CD8-positive, alpha-beta memory T cell (primary cell): ENCODE results near the gene CASP12. TPM values are rescaled to one million over a fixed set of nuclear protein-coding genes. Genes with fewer than 3 reads are reported as not detected.

Experiments used
- CTCF ChIA-PET: fragments of 350-600 bp; sonication (Branson Sonifier 250); formaldehyde crosslinking; loops from one replicate; lab custom pipeline; 2021; ENCODE audit warnings: antibody characterized with exemption; lab: Charles Lee
- POLR2A ChIA-PET: fragments of 350-600 bp; sonication (Branson Sonifier 250); formaldehyde crosslinking; loops from one replicate; lab custom pipeline; 2021; ENCODE audit warnings: antibody characterized with exemption; lab: Charles Lee
- DNase-seq, 5 donors: peaks; one replicate each; pipeline versions ENCODE4 v3.0.0 to v3.0.0-alpha.2; 2020 to 2022; ENCODE audit warnings: mixed read lengths in 1 of 5
- H3K27ac ChIP-seq: one replicate; pipeline ENCODE4 v1.7.0; 2013; ENCODE audit warnings: low read depth, mild to moderate bottlenecking, low read length, moderate library complexity
- H3K27me3 ChIP-seq: 2 replicates; pipeline ENCODE4 v1.7.0; 2013; ENCODE audit warnings: low read length, mild to moderate bottlenecking; ENCODE audit not compliant: insufficient read depth, poor library complexity, severe bottlenecking
- H3K36me3 ChIP-seq: 2 replicates; pipeline ENCODE4 v1.7.0; 2013; ENCODE audit warnings: mild to moderate bottlenecking, low read length, moderate library complexity; ENCODE audit not compliant: insufficient read depth
- H3K4me1 ChIP-seq: 2 replicates; pipeline ENCODE4 v1.7.0; 2013; ENCODE audit warnings: mild to moderate bottlenecking, low read length, moderate library complexity; ENCODE audit not compliant: insufficient read depth
- H3K4me3 ChIP-seq: 2 replicates; pipeline ENCODE4 v1.7.0; 2013; ENCODE audit warnings: mild to moderate bottlenecking, low read length
- H3K9me3 ChIP-seq: 2 replicates; pipeline ENCODE4 v1.7.0; 2013; ENCODE audit warnings: mild to moderate bottlenecking, low read length
- H3K27ac Mint-ChIP-seq, 8 donors: one replicate each; pipeline ENCODE4 v1.8.0; 2020 to 2021; ENCODE audit warnings: mixed read lengths in 8 of 8, mild to moderate bottlenecking in 6 of 8, inconsistent platforms in 3 of 8, moderate library complexity in 3 of 8
- H3K27me3 Mint-ChIP-seq, 2 donors: one replicate each; pipeline ENCODE4 v1.8.0; 2020 to 2021; ENCODE audit warnings: mixed read lengths in 2 of 2, mild to moderate bottlenecking in 1 of 2, moderate library complexity in 1 of 2
- H3K36me3 Mint-ChIP-seq, 3 donors: one replicate each; pipeline ENCODE4 v1.8.0; 2020 to 2021; ENCODE audit warnings: mixed read lengths in 3 of 3, inconsistent platforms in 1 of 3, mild to moderate bottlenecking in 1 of 3
- H3K4me1 Mint-ChIP-seq, 3 donors: one replicate each; pipeline ENCODE4 v1.8.0; 2020 to 2021; ENCODE audit warnings: mixed read lengths in 3 of 3, inconsistent platforms in 1 of 3, mild to moderate bottlenecking in 1 of 3
- H3K4me3 Mint-ChIP-seq, 7 donors: one replicate each; pipeline ENCODE4 v1.8.0; 2020 to 2021; ENCODE audit warnings: mixed read lengths in 7 of 7, mild to moderate bottlenecking in 6 of 7, moderate library complexity in 4 of 7, inconsistent platforms in 2 of 7
- H3K9me3 Mint-ChIP-seq, 5 donors: one replicate each; pipeline ENCODE4 v1.8.0; 2020 to 2022; ENCODE audit warnings: mixed read lengths in 5 of 5, mild to moderate bottlenecking in 3 of 5, moderate library complexity in 2 of 5, inconsistent platforms in 1 of 5
- polyA plus RNA-seq: library from polyadenylated mRNA; unstranded; fragments of 300-500 nt; fragmentation: Illumina TruSeq; gene quantifications from one replicate; pipeline ENCODE4 v1.2.3, GENCODE V29; 2021
- total RNA-seq, 2 experiments: library from RNA; stranded (reverse); gene quantifications; one replicate each; pipeline ENCODE4 v1.2.3, GENCODE V29; 2021

Gene CASP12
- total and polyA plus RNA-seq, 3 experiments from 2014 or later, result not detected

- Mint-ChIP-seq H3K9me3 (peaks cover 0 to 3% (median 0%) of the 10 kb centered on the region in 5 donors), H3K4me1 (peaks cover 10 to 22% (median 18%) of the 10 kb centered on the region in 3 donors), H3K4me3 (no peak overlapping the region), H3K36me3 (peaks cover 0 to 23% (median 5%) of the 10 kb centered on the region in 3 donors), H3K27ac (no peak overlapping the region), H3K27me3 (peaks cover 0 to 2% of the 10 kb centered on the region in 2 donors)
- peaks cover 2% of the 10 kb centered on the region for H3K4me1 ChIP-seq
- no peak overlapping the region for H3K27ac ChIP-seq
- POLR2A ChIA-PET, result no interaction called here
- H3K27me3 ChIP-seq, result no peaks in the 10 kb centered on the region
- DNase-seq, result no peak
- CTCF ChIA-PET, result no interaction called here
- no peak overlapping the region for H3K4me3 ChIP-seq
- H3K36me3 ChIP-seq, result no peaks in the 10 kb centered on the region
- no peaks in the 10 kb centered on the region for H3K9me3 ChIP-seq
Observed at GRCh38 chr11:104883342-104883741, 14.9 kb downstream of the CASP12 start.

- H3K4me3 ChIP-seq, result no peak overlapping the region
- H3K27me3 ChIP-seq, result no peaks in the 10 kb centered on the region
- Mint-ChIP-seq H3K9me3 (peaks cover 0 to 3% (median 0%) of the 10 kb centered on the region in 5 donors), H3K4me1 (peaks cover 30 to 43% (median 39%) of the 10 kb centered on the region in 3 donors), H3K27ac (peak overlapping the region in 1 of 8 donors; percentile 71), H3K36me3 (peaks cover 0 to 19% (median 2%) of the 10 kb centered on the region in 3 donors), H3K27me3 (no peaks in the 10 kb centered on the region), H3K4me3 (no peak overlapping the region)
- POLR2A ChIA-PET, result no interaction called here
- peaks cover 20% of the 10 kb centered on the region for H3K4me1 ChIP-seq
- no peak for DNase-seq
- CTCF ChIA-PET, result no interaction called here
- H3K27ac ChIP-seq, result no peak overlapping the region
- H3K36me3 ChIP-seq, result no peaks in the 10 kb centered on the region
- H3K9me3 ChIP-seq, result no peaks in the 10 kb centered on the region
Observed at GRCh38 chr11:104881117-104881794, 17.0 kb downstream of the CASP12 start.

- Mint-ChIP-seq H3K27ac (peak overlapping the region in 1 of 8 donors; percentile 3), H3K27me3 (no peaks in the 10 kb centered on the region), H3K9me3 (peaks cover 0 to 3% (median 0%) of the 10 kb centered on the region in 5 donors), H3K4me1 (peaks cover 41 to 54% (median 49%) of the 10 kb centered on the region in 3 donors), H3K36me3 (peaks cover 0 to 16% (median 2%) of the 10 kb centered on the region in 3 donors), H3K4me3 (no peak overlapping the region)
- Histone ChIP-seq H3K9me3 (no peaks in the 10 kb centered on the region), H3K27ac (no peak overlapping the region), H3K4me1 (peaks cover 32% of the 10 kb centered on the region), H3K27me3 (no peaks in the 10 kb centered on the region), H3K36me3 (no peaks in the 10 kb centered on the region), H3K4me3 (no peak overlapping the region)
- no peak for DNase-seq
- CTCF ChIA-PET, result interaction anchor here (0.7 kb wide), 1 partner anchor 10 kb away, joined by 3 read pairs; no protein-coding TSS in a partner anchor
- POLR2A ChIA-PET, result no interaction called here
Observed at GRCh38 chr11:104879514-104880190, 18.6 kb downstream of the CASP12 start.

GRCh38 chr11:104876861-104877431 lies 21.3 kb downstream of the CASP12 start:
- POLR2A ChIA-PET, result interaction anchor here (0.8 kb wide), 1 partner anchor 92 kb away, joined by 3 read pairs; the partner anchor contains the start of gene CASP4
- H3K36me3 ChIP-seq, result no peaks in the 10 kb centered on the region
- H3K4me3 ChIP-seq, result peak overlapping the region; percentile 30
- Mint-ChIP-seq H3K9me3 (no peaks in the 10 kb centered on the region), H3K27me3 (no peaks in the 10 kb centered on the region), H3K36me3 (peaks cover 0 to 16% (median 2%) of the 10 kb centered on the region in 3 donors), H3K27ac (peak overlapping the region; percentile 58 to 94 (median 87)), H3K4me3 (peak overlapping the region; percentile 67 to 82 (median 72)), H3K4me1 (peaks cover 39 to 50% (median 45%) of the 10 kb centered on the region in 3 donors)
- no peaks in the 10 kb centered on the region for H3K9me3 ChIP-seq
- peaks cover 32% of the 10 kb centered on the region for H3K4me1 ChIP-seq
- H3K27me3 ChIP-seq, result no peaks in the 10 kb centered on the region
- CTCF ChIA-PET, result no interaction called here
- peak in 2 of 5 donors; percentile 8 to 25 for DNase-seq
- H3K27ac ChIP-seq, result peak overlapping the region; percentile 10

GRCh38 chr11:104876324-104876723 lies 21.9 kb downstream of the CASP12 start:
- H3K4me3 Mint-ChIP-seq, result peak overlapping the region; percentile 67 to 82 (median 72)
- H3K27ac Mint-ChIP-seq, result peak overlapping the region; percentile 58 to 94 (median 87)
- H3K4me3 ChIP-seq, result peak overlapping the region; percentile 12
- no peaks in the 10 kb centered on the region for H3K9me3 Mint-ChIP-seq
- H3K36me3 ChIP-seq, result no peaks in the 10 kb centered on the region
- no peaks in the 10 kb centered on the region for H3K9me3 ChIP-seq
- H3K4me1 ChIP-seq, result peaks cover 32% of the 10 kb centered on the region
- no peak overlapping the region for H3K27ac ChIP-seq
- no peak for DNase-seq
- peaks cover 39 to 50% (median 45%) of the 10 kb centered on the region in 3 donors for H3K4me1 Mint-ChIP-seq
- peaks cover 0 to 16% (median 2%) of the 10 kb centered on the region in 3 donors for H3K36me3 Mint-ChIP-seq
- ChIA-PET CTCF (interaction anchor here (0.9 kb wide), 1 partner anchor 17 kb away, joined by 3 read pairs; no protein-coding TSS in a partner anchor), POLR2A (interaction anchor here (0.8 kb wide), 1 partner anchor 92 kb away, joined by 3 read pairs; the partner anchor contains the start of gene CASP4)
- H3K27me3 Mint-ChIP-seq, result no peaks in the 10 kb centered on the region
- H3K27me3 ChIP-seq, result no peaks in the 10 kb centered on the region

GRCh38 chr11:104873252-104873651 lies 25.0 kb downstream of the CASP12 start:
- DNase-seq, result peak in 1 of 5 donors; percentile 40
- Mint-ChIP-seq H3K4me3 (no peak overlapping the region), H3K27me3 (no peaks in the 10 kb centered on the region), H3K9me3 (no peaks in the 10 kb centered on the region), H3K36me3 (no peaks in the 10 kb centered on the region), H3K4me1 (peaks cover 32 to 38% (median 36%) of the 10 kb centered on the region in 3 donors), H3K27ac (no peak overlapping the region)
- H3K4me3 ChIP-seq, result no peak overlapping the region
- ChIA-PET CTCF (interaction anchor here (1.2 kb wide), 1 partner anchor 22 kb away, joined by 3 read pairs; no protein-coding TSS in a partner anchor), POLR2A (no interaction called here)
- H3K9me3 ChIP-seq, result no peaks in the 10 kb centered on the region
- H3K36me3 ChIP-seq, result no peaks in the 10 kb centered on the region
- no peaks in the 10 kb centered on the region for H3K27me3 ChIP-seq
- H3K4me1 ChIP-seq, result peaks cover 29% of the 10 kb centered on the region
- H3K27ac ChIP-seq, result no peak overlapping the region

- H3K36me3 ChIP-seq, result no peaks in the 10 kb centered on the region
- CTCF ChIA-PET, result interaction anchor here (1.2 kb wide), 1 partner anchor 21 kb away, joined by 3 read pairs; no protein-coding TSS in a partner anchor
Observed at GRCh38 chr11:104872393-104872792, 25.9 kb downstream of the CASP12 start.

More at GRCh38 chr11:104872393-104872792, 25.9 kb downstream of the CASP12 start:
- POLR2A ChIA-PET, result no interaction called here
- Mint-ChIP-seq H3K27me3 (no peaks in the 10 kb centered on the region), H3K9me3 (no peaks in the 10 kb centered on the region), H3K36me3 (no peaks in the 10 kb centered on the region), H3K4me1 (peaks cover 23 to 29% (median 27%) of the 10 kb centered on the region in 3 donors), H3K4me3 (no peak overlapping the region), H3K27ac (no peak overlapping the region)
- Histone ChIP-seq H3K4me1 (peaks cover 21% of the 10 kb centered on the region), H3K4me3 (no peak overlapping the region), H3K9me3 (no peaks in the 10 kb centered on the region), H3K27me3 (no peaks in the 10 kb centered on the region), H3K27ac (no peak overlapping the region)
- no peak for DNase-seq
